GM21360 (cell line): ENCODE measurements around the gene FURIN.
"Not testable (repeated sequence)": the region's sequence is repeated elsewhere in the genome, so short reads cannot be mapped to it uniquely, and the experiment has no call there.

Experiments used
- ATAC-seq: cut with Tn5 transposase; IDR thresholded peaks from one replicate; pipeline ENCODE4 v1.9.1; 2021; ENCODE audit warnings: mild to moderate bottlenecking, moderate library complexity; ENCODE audit not compliant: unreplicated experiment

Gene FURIN

DNA sequence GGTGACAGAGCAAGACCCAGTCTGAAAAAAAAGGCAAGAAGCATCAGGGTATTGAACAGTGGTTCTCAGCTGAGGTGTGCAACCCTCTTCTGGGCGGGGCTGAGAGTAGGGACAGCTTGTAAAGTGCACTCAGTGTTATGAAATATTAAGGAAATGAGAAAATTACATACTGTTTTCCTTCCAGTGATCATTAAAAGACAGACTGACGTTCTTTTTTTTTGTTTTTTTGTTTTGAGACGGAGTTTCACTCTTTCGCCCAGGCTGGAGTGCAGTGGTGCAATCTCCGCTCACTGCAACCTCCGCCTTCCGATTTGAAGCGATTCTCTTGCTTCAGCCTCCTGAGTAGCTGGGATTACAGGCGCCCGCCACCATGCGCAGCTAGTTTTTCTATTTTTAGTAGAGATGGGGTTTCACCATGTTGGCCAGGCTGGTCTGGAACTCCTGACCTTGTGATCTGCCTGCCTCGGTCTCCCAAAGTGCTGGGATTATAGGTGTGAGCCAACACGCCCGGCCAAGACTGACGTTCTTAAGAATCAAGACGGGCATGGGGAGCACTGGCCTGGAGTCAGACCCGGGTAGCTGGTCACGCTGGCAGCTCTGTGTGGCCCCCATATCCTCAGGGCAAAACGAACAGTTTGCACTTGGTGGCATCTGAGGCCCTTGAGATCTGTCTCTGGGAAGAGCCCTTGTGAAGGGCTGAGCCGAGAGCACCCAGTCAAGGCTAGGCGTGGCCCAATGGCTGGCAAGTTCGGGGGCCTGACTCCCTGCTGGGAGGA lies 46.1 kb downstream of the FURIN start:
- no peak for ATAC-seq

DNA sequence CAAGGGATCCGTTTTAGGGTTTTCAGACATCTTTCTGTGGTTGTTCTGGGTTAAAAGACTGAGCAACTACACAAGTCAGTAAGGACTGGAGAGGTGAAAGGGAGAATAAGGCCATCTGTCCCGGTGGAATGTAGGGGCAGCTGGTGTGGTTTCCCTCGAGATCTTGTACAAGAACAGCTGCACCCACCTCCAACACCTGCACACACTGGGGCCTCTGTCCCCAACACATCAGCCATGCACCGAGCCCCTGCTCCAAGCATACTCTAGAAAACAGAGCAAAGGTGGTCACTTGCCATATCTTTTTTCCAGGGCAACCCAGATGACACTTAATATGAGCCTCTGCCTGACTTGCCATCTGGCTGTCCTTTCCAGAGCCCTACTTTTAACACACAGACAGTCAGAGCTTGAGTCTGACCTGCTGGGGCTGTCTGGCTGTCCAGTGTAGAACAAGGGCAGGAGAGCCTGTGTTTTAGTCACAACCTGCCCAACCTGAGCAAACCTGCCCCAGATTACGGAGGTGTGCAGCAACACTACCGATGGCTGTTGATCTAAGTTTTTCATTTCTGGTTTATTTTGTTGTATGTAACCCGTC lies 46.9 kb downstream of the FURIN start:
- no peak for ATAC-seq

DNA sequence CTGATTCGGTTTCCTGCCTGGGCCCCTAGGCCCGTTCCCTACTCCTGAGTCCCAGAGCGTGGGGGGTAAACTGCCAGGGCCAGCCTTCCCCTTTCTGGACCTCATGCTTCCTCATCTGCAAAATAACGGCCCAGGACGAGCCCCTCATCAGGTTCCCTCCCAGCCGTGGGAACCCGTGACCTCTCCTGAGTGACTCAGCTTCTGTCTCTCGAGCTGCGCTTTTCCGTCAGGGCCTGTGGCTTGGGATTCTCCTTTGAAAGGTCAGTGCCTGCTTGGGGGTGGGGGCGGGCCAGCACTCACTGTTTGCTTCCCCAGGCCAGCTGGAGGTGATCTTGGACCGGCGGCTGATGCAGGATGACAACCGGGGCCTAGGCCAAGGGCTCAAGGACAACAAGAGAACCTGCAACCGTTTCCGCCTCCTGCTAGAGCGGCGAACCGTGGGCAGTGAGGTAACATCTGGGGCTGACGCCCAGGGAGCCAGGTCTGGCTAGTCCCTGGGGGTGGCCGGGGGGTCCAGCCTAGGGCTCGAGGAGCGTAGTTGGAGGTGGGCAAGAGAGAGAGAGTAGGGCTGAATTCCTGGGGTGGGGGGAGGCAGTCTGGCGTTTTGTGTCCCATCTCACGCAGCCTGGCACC lies 47.5 kb downstream of the FURIN start:
- ATAC-seq: no peak

- ATAC-seq: no peak
Measured at GRCh38 chr15:90916461-90916860, 48.1 kb downstream of the FURIN start.

- no peak for ATAC-seq
Measured at GRCh38 chr15:90917569-90917968, 49.2 kb downstream of the FURIN start.

GRCh38 chr15:90918034-90918788 lies 49.8 kb downstream of the FURIN start:
- no peak for ATAC-seq

GRCh38 chr15:90918835-90919234 lies 50.4 kb downstream of the FURIN start:
- no peak for ATAC-seq

- ATAC-seq: no peak
Measured at GRCh38 chr15:90921887-90922286, 53.5 kb downstream of the FURIN start.

- peak; percentile 77 for ATAC-seq
Measured at GRCh38 chr15:90922712-90923322, 54.4 kb downstream of the FURIN start.

GRCh38 chr15:90924375-90924774 lies 56.0 kb downstream of the FURIN start:
- ATAC-seq: peak; percentile 70

- not testable (repeated sequence) for ATAC-seq
Measured at GRCh38 chr15:90926766-90927165, 58.4 kb downstream of the FURIN start.

DNA sequence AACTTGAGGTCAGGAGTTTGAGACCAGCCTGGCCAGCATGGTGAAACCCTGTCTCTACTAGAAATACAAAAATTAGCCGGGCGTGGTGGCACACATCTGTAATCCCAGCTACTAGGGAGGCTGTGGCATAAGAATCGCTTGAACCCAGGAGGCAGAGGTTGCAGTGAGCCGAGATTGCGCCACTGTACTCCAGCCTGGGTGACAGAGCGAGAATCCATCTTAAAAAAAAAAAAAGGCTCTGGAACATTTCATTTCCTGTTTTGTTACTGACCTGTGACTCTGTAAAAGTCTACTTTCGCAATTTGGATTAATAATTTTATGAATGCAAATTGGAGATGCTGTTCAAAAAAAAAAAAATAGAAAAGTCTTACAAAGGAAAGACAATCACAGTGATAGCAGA lies 59.7 kb downstream of the FURIN start:
- ATAC-seq: not testable (repeated sequence)

- ATAC-seq: no peak
Measured at GRCh38 chr15:90929246-90930019, 61.0 kb downstream of the FURIN start.

GRCh38 chr15:90930861-90931574 lies 62.6 kb downstream of the FURIN start:
- no peak for ATAC-seq

DNA sequence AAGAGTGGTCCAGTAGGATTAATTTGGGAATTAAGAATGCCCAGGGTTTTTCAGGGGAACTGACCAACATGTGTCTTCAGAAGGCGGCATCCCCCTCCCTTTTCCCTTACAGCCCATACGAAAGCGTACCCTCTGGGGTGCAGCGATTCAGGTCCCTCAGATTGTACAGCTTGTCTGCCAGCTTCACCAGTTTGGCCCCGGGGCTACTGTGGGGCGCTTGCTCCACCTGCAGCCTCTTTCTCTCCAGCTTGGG lies 63.1 kb downstream of the FURIN start:
- no peak for ATAC-seq

GRCh38 chr15:90931828-90932659 lies 63.7 kb downstream of the FURIN start, which contains the start of gene HDDC3:
Gene HDDC3, minus strand, starts transcription at chr15:90932549. Its CDS starts 9 bp downstream, at chr15:90932540.
- peak; percentile 40 for ATAC-seq

DNA sequence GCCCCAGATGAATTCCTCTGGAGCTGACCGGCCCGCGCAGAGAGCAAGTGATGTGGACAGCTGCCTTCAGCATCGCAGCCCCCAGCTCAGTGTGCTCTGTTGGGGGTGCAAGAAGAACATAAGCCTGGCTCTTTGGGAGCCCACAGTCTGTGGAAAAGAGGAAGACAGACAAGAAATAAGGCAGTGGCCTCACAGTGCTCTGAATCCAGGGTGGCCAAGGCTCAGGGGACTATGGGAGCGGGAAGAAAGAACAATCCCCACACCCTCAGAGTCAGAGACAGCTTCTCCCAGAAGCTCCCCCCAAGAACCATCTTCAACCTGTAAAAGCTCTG lies 64.2 kb downstream of the FURIN start:
- no peak for ATAC-seq
